ENCODE results near the gene WNT8B.

DNA sequence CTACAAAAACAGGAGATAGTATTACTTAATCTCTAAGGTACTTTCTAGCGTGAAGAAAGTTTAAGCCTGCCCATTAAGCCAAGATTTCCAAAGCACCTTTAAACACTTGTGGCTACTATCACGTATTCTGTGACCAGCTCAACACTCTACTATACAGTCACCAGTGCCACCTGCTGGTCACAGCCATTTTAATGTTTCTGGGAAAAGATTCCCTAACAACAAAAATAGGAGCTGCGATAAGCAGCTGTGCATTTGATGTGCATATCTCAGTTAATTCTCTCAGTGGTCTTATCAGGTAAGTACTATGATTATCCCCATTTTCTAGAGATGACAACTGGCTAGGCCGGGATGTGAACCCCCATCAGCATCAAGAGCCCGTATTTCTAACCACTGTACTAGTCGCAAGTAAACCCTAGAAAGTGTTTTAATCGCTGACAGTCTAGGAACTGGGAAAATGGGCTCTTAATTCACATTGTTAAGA is 56.0 kb downstream of the WNT8B start:
- no peak for TF ChIP-seq EZH2 (IDR thresholded peaks at IDR 0.05; ENCODE audit: insufficient read depth, poor library complexity, severe bottlenecking)
- no peak for TF ChIP-seq EZH2phosphoT487 (IDR thresholded peaks at IDR 0.05; ENCODE audit: insufficient read depth, low read depth)
